PFSK-1 (cell line): Measurements from ENCODE around the gene RBM7.

ENCODE experiments used
- POLR2AphosphoS5 ChIP-seq: IDR thresholded peaks from 2 replicates; pipeline ENCODE4 v1.6.1; 2012; ENCODE audit warnings: low read depth, mild to moderate bottlenecking, control low read depth, low read length, moderate library complexity
- TAF1 ChIP-seq: IDR thresholded peaks from 2 replicates; pipeline ENCODE4 v1.6.1; 2012; ENCODE audit warnings: low read length, control low read depth, borderline replicate concordance; ENCODE audit not compliant: insufficient read depth

GRCh38 chr11:114368918-114369680 is 31.4 kb upstream of the RBM7 start:
- TF ChIP-seq TAF1, result no peak
- no peak for TF ChIP-seq POLR2AphosphoS5
